MCF 10A (cell line): ENCODE results near the gene TBC1D24. TPM values are rescaled to one million over a fixed set of nuclear protein-coding genes. Genes with fewer than 3 reads are reported as not detected.
A peak's percentile ranks its signal among the peaks of the same experiment; 100 is the strongest.

Experiments used
- BruUV-seq: library from RNA; stranded (reverse); fragments of 400-500 nt; replicated peaks from 2 replicates; lab custom pipeline; 2021; lab: Mats Ljungman, UMichigan
- CTCF ChIA-PET: fragments of 300-600 bp; sonication (Branson Sonifier 250); formaldehyde crosslinking; extraction: SDS; loops from one replicate; lab custom pipeline; 2021; ENCODE audit warnings: antibody characterized with exemption, inconsistent platforms; lab: Yijun Ruan, JAX
- POLR2A ChIA-PET: fragments of 300-600, 350-650 bp; sonication (Branson Sonifier 250); formaldehyde crosslinking; extraction: SDS; loops from one replicate; lab custom pipeline; 2020; ENCODE audit warnings: antibody characterized with exemption, inconsistent platforms; lab: Yijun Ruan, JAX
- DNase-seq: peaks from one replicate; pipeline ENCODE4 v3.0.0-alpha.2; 2018; ENCODE audit not compliant: unreplicated experiment
- H3K27ac Mint-ChIP-seq: one replicate; pipeline ENCODE4 v1.8.0; 2022; ENCODE audit warnings: mild to moderate bottlenecking, low read depth, mixed read lengths; ENCODE audit not compliant: unreplicated experiment
- H3K27me3 Mint-ChIP-seq: one replicate; pipeline ENCODE4 v1.8.0; 2022; ENCODE audit warnings: mixed read lengths; ENCODE audit not compliant: insufficient read depth, unreplicated experiment
- H3K36me3 Mint-ChIP-seq: one replicate; pipeline ENCODE4 v1.8.0; 2022; ENCODE audit warnings: mild to moderate bottlenecking, moderate library complexity, mixed read lengths; ENCODE audit not compliant: insufficient read depth, unreplicated experiment
- H3K4me1 Mint-ChIP-seq: one replicate; pipeline ENCODE4 v1.8.0; 2022; ENCODE audit warnings: mixed read lengths; ENCODE audit not compliant: insufficient read depth, unreplicated experiment
- H3K4me3 Mint-ChIP-seq: one replicate; pipeline ENCODE4 v1.8.0; 2022; ENCODE audit warnings: mild to moderate bottlenecking, moderate library complexity, mixed read lengths; ENCODE audit not compliant: unreplicated experiment
- H3K9me3 Mint-ChIP-seq: one replicate; pipeline ENCODE4 v1.8.0; 2022; ENCODE audit warnings: mixed read lengths; ENCODE audit not compliant: unreplicated experiment
- CTCF ChIP-seq: fragments of 200-600 bp; IDR thresholded peaks from one replicate; pipeline ENCODE4 v1.8.0; 2022; ENCODE audit warnings: antibody characterized with exemption, mild to moderate bottlenecking; ENCODE audit not compliant: unreplicated experiment
- intact Hi-C: fragments of 100-400 bp; cut with micrococcal nuclease; formaldehyde crosslinking; loops from 2 replicates; pipeline ENCODE4 v1.14.1; 2022
- total RNA-seq: library from RNA; stranded (reverse); gene quantifications from 2 replicates; pipeline ENCODE4 v1.2.3, GENCODE V29; 2022

The TBC1D24 gene
- total RNA-seq, 1 experiment from 2014 or later: 8.1 TPM

DNA sequence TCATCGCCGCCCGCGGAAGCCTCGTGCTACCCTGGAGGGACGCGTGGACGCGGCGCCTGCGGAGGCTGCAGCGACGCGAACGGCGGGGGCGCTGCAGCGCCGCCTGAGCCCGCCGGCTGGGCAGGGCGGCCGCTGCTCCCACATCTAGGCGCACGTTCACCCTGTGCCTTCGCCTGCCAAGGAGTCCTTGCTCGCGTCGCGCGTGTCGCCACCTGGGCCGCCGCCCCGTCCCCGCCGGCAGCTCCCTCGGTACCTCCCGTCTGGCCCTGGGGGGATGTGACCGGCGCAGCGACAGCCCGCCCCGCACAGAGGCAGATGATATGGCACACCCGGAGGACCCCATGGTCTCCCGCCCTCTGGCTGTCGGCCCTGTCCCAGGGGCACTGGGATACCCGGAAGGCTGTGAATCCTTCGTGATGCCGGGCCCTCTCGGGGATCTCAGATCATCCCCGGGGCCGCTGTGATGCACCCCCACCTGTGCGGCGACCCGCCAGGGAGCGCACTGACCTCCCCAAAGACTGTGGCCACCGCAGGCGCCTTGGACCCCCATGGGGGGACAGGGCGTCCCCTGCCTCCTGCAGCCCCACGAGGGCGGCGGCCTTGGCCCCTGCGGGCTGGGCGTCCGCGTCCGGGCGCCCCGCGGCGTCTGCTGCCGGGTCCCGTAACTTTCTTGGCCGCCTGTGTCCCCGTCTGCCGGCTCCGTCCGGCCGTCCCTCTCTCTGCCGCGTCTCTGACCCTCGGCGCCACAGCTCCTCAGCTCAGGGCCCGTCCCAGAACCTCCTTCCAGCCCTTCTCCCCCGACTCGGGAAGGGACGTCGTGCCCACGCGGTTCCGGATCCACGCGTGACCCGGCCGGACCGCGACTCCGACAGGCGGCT, 689 bp upstream of the TBC1D24 start:
- Mint-ChIP-seq H3K9me3 (no peaks in the 10 kb centered on the region), H3K4me1 (peaks cover 16% of the 10 kb centered on the region), H3K4me3 (peak overlapping the region; percentile 74), H3K27ac (peak overlapping the region; percentile 35), H3K36me3 (peaks cover 6% of the 10 kb centered on the region), H3K27me3 (no peaks in the 10 kb centered on the region)
- BruUV-seq: no TSS peak
- POLR2A ChIA-PET: interaction anchor here (0.6 to 2.5 kb wide), 14 partner anchors 10 to 706 kb away, joined by 3 to 11 read pairs (median 4); partner anchors contain the start of genes AMDHD2, CCNF, ECI1 and FLYWCH2
- peak; percentile 47 for DNase-seq
- TF ChIP-seq CTCF: peak; percentile 32
- CTCF ChIA-PET: interaction anchor here (0.6 kb wide), 2 partner anchors 49 to 319 kb away, joined by 3 read pairs; partner anchors contain the start of gene TRAF7
- intact Hi-C loops: loop anchor here (2.0 kb wide), 1 partner anchor 41 kb away; no protein-coding TSS in a partner anchor

DNA sequence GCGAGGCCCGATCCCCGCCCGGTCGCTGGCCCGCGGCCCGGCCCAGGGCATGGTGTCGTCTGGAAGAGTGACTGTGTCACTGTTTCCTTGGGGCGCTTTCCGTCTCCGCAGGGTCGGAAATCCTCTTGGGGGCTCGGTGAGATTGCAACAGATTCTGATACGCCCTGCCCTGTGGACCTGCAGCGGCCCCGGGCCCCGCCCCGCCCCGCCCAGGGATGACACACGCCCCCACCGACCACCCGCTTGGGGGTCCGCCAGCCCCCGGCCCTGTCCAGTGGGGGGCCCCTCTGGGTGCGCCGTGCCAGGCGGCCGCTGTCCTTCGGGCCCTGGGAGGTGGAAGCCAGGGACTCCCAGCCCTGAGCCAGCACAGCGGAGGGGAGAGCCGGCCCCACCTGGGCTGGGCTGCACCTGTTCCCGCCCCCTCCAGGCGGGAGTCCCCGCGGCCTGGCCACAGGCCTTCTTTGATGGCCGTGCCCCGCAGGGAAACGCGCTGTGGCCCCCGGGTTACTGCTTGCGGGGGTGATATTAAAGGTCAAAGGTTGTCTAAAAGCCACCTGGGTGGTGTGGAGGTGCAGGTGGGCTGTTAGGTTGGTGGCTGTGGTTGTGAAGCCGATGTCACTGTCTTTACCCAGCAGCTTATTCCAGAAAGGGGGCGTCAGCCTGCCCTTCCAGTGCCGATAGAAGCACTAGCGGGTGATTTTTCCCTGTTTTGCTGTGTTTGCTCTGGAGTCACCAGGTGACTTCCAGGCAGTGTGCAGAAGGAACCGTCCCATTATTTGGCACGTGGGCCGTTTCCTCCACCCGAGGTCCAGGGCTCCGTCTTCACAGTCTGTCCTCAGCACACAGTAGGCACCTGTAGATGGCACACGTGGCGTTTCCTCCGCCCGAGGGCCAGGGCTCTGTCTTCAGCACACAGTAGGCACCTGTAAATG, 752 bp downstream of the TBC1D24 start:
- intact Hi-C loops: loop anchor here (2.0 kb wide), 1 partner anchor 39 kb away; no protein-coding TSS in a partner anchor
- POLR2A ChIA-PET: interaction anchor here (0.6 to 2.5 kb wide), 12 partner anchors 12 to 407 kb away, joined by 3 to 11 read pairs (median 4); partner anchors contain the start of genes AMDHD2, CCNF, ECI1 and FLYWCH2
- H3K4me1 Mint-ChIP-seq: peaks cover 16% of the 10 kb centered on the region
- DNase-seq: no peak
- H3K27me3 Mint-ChIP-seq: no peaks in the 10 kb centered on the region
- H3K4me3 Mint-ChIP-seq: peak overlapping the region; percentile 74
- H3K9me3 Mint-ChIP-seq: no peaks in the 10 kb centered on the region
- H3K27ac Mint-ChIP-seq: no peak overlapping the region
- CTCF ChIA-PET: interaction anchor here (0.6 kb wide), 1 partner anchor 1072 kb away, joined by 3 read pairs; no protein-coding TSS in a partner anchor
- BruUV-seq: no TSS peak
- no peak for TF ChIP-seq CTCF
- H3K36me3 Mint-ChIP-seq: peaks cover 10% of the 10 kb centered on the region

DNA sequence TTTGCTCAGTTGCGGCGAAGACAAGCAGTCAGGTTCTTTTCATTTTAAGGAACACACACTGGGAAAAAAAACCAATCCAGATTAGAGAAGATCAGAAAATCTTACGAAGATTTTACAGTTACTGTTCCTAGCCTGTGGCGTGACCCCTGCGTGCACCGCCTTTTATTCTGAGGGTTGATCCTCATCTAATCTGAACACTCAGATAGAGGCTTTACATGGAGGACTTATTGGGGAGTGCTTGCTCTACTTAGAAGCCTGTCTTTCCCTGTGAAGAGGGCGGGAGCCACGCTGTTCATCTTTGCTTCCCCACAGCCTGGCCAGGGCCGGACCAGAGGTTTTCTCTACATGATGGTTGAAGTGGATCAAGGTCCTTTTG, 1.4 kb downstream of the TBC1D24 start:
- no peaks in the 10 kb centered on the region for H3K9me3 Mint-ChIP-seq
- TF ChIP-seq CTCF: no peak
- intact Hi-C loops: no loop called here
- DNase-seq: no peak
- POLR2A ChIA-PET: interaction anchor here (0.6 kb wide), 1 partner anchor 218 kb away, joined by 3 read pairs; no protein-coding TSS in a partner anchor
- BruUV-seq: no TSS peak
- CTCF ChIA-PET: no interaction called here
- no peak overlapping the region for H3K27ac Mint-ChIP-seq
- H3K4me3 Mint-ChIP-seq: peak overlapping the region; percentile 74
- no peaks in the 10 kb centered on the region for H3K27me3 Mint-ChIP-seq
- peaks cover 16% of the 10 kb centered on the region for H3K4me1 Mint-ChIP-seq
- H3K36me3 Mint-ChIP-seq: peaks cover 10% of the 10 kb centered on the region
